LoVo (cell line): ENCODE results near the gene STH.

Experiments
- DNase-seq: peaks from one replicate; pipeline ENCODE4 v3.0.0-alpha.2; 2016; ENCODE audit warnings: low spot score

The STH gene

GRCh38 chr17:46046957-46047356 is 47.9 kb downstream of the STH start:
- no peak for DNase-seq

GRCh38 chr17:46047398-46047797 is 48.3 kb downstream of the STH start:
- DNase-seq: no peak

DNA sequence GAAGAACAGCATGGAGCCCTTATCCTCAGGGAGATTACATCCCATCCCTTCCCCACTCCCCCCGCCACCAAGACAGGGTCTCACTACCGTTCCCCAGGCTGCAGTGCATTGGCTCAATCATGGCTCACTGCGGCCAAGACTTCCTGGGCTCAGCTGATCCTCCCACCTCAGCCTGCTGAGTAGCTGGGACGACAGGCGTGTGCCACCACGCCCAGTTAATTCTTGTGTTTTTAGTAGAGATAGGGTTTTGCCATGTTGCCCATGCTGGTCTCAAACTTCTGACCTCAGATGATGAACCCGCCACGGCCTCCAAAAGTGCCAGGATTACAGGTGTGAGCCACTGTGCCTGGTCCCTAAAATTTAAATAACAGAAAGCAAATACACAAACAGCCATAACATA is 48.8 kb downstream of the STH start:
- no peak for DNase-seq
